Ascending aorta (tissue), 2 donors: ENCODE results near the gene IFI6. TPM values are rescaled to one million over a fixed set of nuclear protein-coding genes. Genes with fewer than 3 reads are reported as not detected.

Experiments
- DNase-seq, 2 donors: peaks; one replicate each; pipeline ENCODE4 v3.0.0-alpha.2; 2019; ENCODE audit warnings: low spot score in 2 of 2
- H3K27ac ChIP-seq, 2 donors: fragments of 200-600 bp; sonication (generic); one replicate each; pipeline ENCODE4 v1.5.1; 2016 to 2017; ENCODE audit warnings: mild to moderate bottlenecking in 1 of 2
- H3K27me3 ChIP-seq: fragments of 200-600 bp; sonication (generic); one replicate; pipeline ENCODE4 v1.5.1; 2017
- H3K36me3 ChIP-seq, 2 donors: fragments of 200-600 bp; sonication (generic); one replicate each; pipeline ENCODE4 v1.5.1; 2016
- H3K4me1 ChIP-seq, 2 donors: fragments of 200-600 bp; sonication (generic); one replicate each; pipeline ENCODE4 v1.5.1; 2016 to 2017; ENCODE audit warnings: mild to moderate bottlenecking in 1 of 2
- H3K4me3 ChIP-seq, 2 donors: fragments of 200-600 bp; sonication (generic); one replicate each; pipeline ENCODE4 v1.5.1; 2016 to 2017; ENCODE audit warnings: mild to moderate bottlenecking in 1 of 2
- H3K9me3 ChIP-seq, 2 donors: fragments of 200-600 bp; sonication (generic); one replicate each; pipeline ENCODE4 v1.5.1; 2016
- CTCF ChIP-seq, 3 experiments: fragments of 200-600 bp in 2 of 3; fragments of 450-650 bp in 1 of 3; sonication (generic) in 2 of 3; IDR thresholded peaks; one replicate each; pipeline ENCODE4 v1.5.1; 2016 to 2019; ENCODE audit warnings: antibody characterized with exemption in 3 of 3, mild to moderate bottlenecking in 1 of 3, moderate library complexity in 1 of 3
- intact Hi-C: fragments of 100-400 bp; cut with DNase I; formaldehyde crosslinking; loops from one replicate; pipeline ENCODE4 v1.15.1; 2023
- total RNA-seq: library from RNA; depleted of rRNA; stranded (reverse); fragments of >200 nt; gene quantifications from one replicate; pipeline ENCODE4 v1.1.0, GENCODE V29; 2016

IFI6 gene
- total RNA-seq, 1 donor from 2014 or later, result 238 TPM

- no peak overlapping the region for H3K4me3 ChIP-seq
- TF ChIP-seq CTCF (IDR thresholded peaks at IDR 0.05), result no peak
- intact Hi-C loops, result no loop called here
- no peak overlapping the region for H3K27ac ChIP-seq
- H3K4me1 ChIP-seq, result no peaks in the 10 kb centered on the region
- H3K27me3 ChIP-seq, result no peaks in the 10 kb centered on the region
- H3K9me3 ChIP-seq, result peaks cover 4 to 12% of the 10 kb centered on the region in 2 donors
- DNase-seq, result no peak
- H3K36me3 ChIP-seq, result no peaks in the 10 kb centered on the region
Observed at GRCh38 chr1:27678747-27679146, 6.8 kb upstream of the IFI6 start.

GRCh38 chr1:27676410-27676809 is 4.4 kb upstream of the IFI6 start:
- Histone ChIP-seq H3K27ac (no peak overlapping the region), H3K27me3 (no peaks in the 10 kb centered on the region), H3K36me3 (no peaks in the 10 kb centered on the region), H3K9me3 (peaks cover 4 to 6% of the 10 kb centered on the region in 2 donors), H3K4me3 (no peak overlapping the region), H3K4me1 (peaks cover 0 to 4% of the 10 kb centered on the region in 2 donors)
- intact Hi-C loops, result no loop called here
- TF ChIP-seq CTCF (IDR thresholded peaks at IDR 0.05), result no peak
- no peak for DNase-seq

GRCh38 chr1:27672750-27673112 is 739 bp upstream of the IFI6 start:
- H3K4me3 ChIP-seq, result peak overlapping the region; percentile 49 to 68
- intact Hi-C loops, result loop anchor here (1.0 to 5.0 kb wide), 2 partner anchors 53 to 100 kb away; partner anchors contain the start of genes FAM76A and STX12
- H3K9me3 ChIP-seq, result no peaks in the 10 kb centered on the region
- H3K4me1 ChIP-seq, result peaks cover 0 to 17% of the 10 kb centered on the region in 2 donors
- H3K27ac ChIP-seq, result peak overlapping the region; percentile 84 to 91
- TF ChIP-seq CTCF (IDR thresholded peaks at IDR 0.05), result no peak
- DNase-seq, result no peak
- no peaks in the 10 kb centered on the region for H3K36me3 ChIP-seq
- H3K27me3 ChIP-seq, result no peaks in the 10 kb centered on the region

GRCh38 chr1:27669876-27670275 is 2.1 kb downstream of the IFI6 start:
- intact Hi-C loops, result loop anchor here (5.0 kb wide), 1 partner anchor 102 kb away; the partner anchor contains the start of gene STX12
- H3K27me3 ChIP-seq, result no peaks in the 10 kb centered on the region
- no peak for TF ChIP-seq CTCF (IDR thresholded peaks at IDR 0.05)
- no peaks in the 10 kb centered on the region for H3K9me3 ChIP-seq
- peaks cover 0 to 17% of the 10 kb centered on the region in 2 donors for H3K4me1 ChIP-seq
- peak overlapping the region in 1 of 2 donors; percentile 50 for H3K27ac ChIP-seq
- peak overlapping the region; percentile 35 to 70 for H3K4me3 ChIP-seq
- DNase-seq, result peak in 1 of 2 donors; percentile 34
- no peaks in the 10 kb centered on the region for H3K36me3 ChIP-seq

- Histone ChIP-seq H3K9me3 (no peaks in the 10 kb centered on the region), H3K27ac (peak overlapping the region; percentile 50 to 62), H3K36me3 (no peaks in the 10 kb centered on the region), H3K4me3 (peak overlapping the region; percentile 35 to 70), H3K4me1 (peaks cover 0 to 17% of the 10 kb centered on the region in 2 donors), H3K27me3 (no peaks in the 10 kb centered on the region)
- peak in 1 of 2 donors; percentile 88 for DNase-seq
- TF ChIP-seq CTCF (IDR thresholded peaks at IDR 0.05), result peak; percentile 83 to 94 (median 86)
- intact Hi-C loops, result no loop called here
Observed at GRCh38 chr1:27668808-27669723, 2.9 kb downstream of the IFI6 start.
